GM12878 (cell line): Measurements from ENCODE around the gene SLC36A1. TPM values are rescaled to one million over a fixed set of nuclear protein-coding genes. Genes with fewer than 3 reads are reported as not detected.

Experiments used
- ATAC-seq: fragments of 200-7000 bp; cut with Tn5 transposase; 3 replicates; pipeline ENCODE4 v1.9.1; 2020; ENCODE audit warnings: mild to moderate bottlenecking, moderate library complexity
- BruUV-seq: library from RNA; stranded (reverse); fragments of 400-500 nt; replicated peaks from 2 replicates; lab custom pipeline; 2021; lab: Mats Ljungman, UMichigan
- CTCF ChIA-PET: fragments of 300-600 bp; sonication (Branson Sonifier 250); formaldehyde crosslinking; extraction: SDS; loops from one replicate; lab custom pipeline; 2021; ENCODE audit warnings: inconsistent platforms; lab: Yijun Ruan, JAX
- POLR2A ChIA-PET: fragments of 350-600 bp; formaldehyde crosslinking; extraction: SDS; loops from one replicate; lab custom pipeline; 2021; ENCODE audit warnings: inconsistent platforms; lab: Charles Lee
- RAD21 ChIA-PET: fragments of 300-600 bp; sonication (Branson Sonifier 250); formaldehyde crosslinking; loops from one replicate; lab custom pipeline; 2023; ENCODE audit warnings: antibody characterized with exemption; ENCODE audit not compliant: unreplicated experiment; lab: Charles Lee
- SMC1A ChIA-PET: fragments of 300-600 bp; sonication (Branson Sonifier 250); formaldehyde crosslinking; loops from one replicate; lab custom pipeline; 2023; ENCODE audit not compliant: unreplicated experiment, uncharacterized antibody; lab: Charles Lee
- DNase-seq: peaks from one replicate; pipeline ENCODE4 v3.0.0-alpha.2; 2011; ENCODE audit warnings: low read depth, low spot score
- FAIRE-seq: peaks from 3 replicates; lab custom pipeline; 2011; peaks lifted over from hg19 to GRCh38; lab: Jason Lieb, UNC
- H2AFZ ChIP-seq: 2 replicates; pipeline ENCODE4 v1.6.0; 2011; ENCODE audit warnings: low read depth, low read length, control low read depth; ENCODE audit not compliant: control insufficient read depth
- H3K27ac ChIP-seq: 2 replicates; pipeline ENCODE4 v1.5.1; 2011; ENCODE audit warnings: control low read depth; ENCODE audit not compliant: control insufficient read depth, insufficient read depth
- H3K27me3 ChIP-seq, 2 experiments: replicated peaks in 1 of 2; 2 replicates each; pipeline versions ENCODE4 v1.6.0 to v1.6.1; 2011; ENCODE audit warnings: low read length in 1 of 2; ENCODE audit not compliant: control insufficient read depth in 2 of 2, insufficient read depth in 2 of 2
- H3K36me3 ChIP-seq, 2 experiments: 2 replicates each; pipeline ENCODE4 v1.5.1; 2011; ENCODE audit warnings: low read length in 1 of 2; ENCODE audit not compliant: control insufficient read depth in 2 of 2, insufficient read depth in 2 of 2
- H3K4me1 ChIP-seq: 2 replicates; pipeline ENCODE4 v1.6.1; 2011; ENCODE audit warnings: mild to moderate bottlenecking, low read length, moderate library complexity, mixed read lengths; ENCODE audit not compliant: control insufficient read depth, insufficient read depth
- H3K4me2 ChIP-seq: 2 replicates; pipeline ENCODE4 v1.6.0; 2011; ENCODE audit warnings: control low read depth; ENCODE audit not compliant: control insufficient read depth, insufficient read depth
- H3K4me3 ChIP-seq: fragments of 200-600 bp; sonication (generic); 2 replicates; pipeline ENCODE4 v1.5.1; 2016
- H3K79me2 ChIP-seq: 2 replicates; pipeline ENCODE4 v1.6.0; 2011; ENCODE audit warnings: low read length; ENCODE audit not compliant: control insufficient read depth, insufficient read depth
- H3K9ac ChIP-seq: 2 replicates; pipeline ENCODE4 v1.8.0; 2011; ENCODE audit warnings: low read length, control low read depth, mixed read lengths; ENCODE audit not compliant: control insufficient read depth, insufficient read depth
- H3K9me3 ChIP-seq: replicated peaks from 3 replicates; pipeline ENCODE4 v1.5.1; 2011; ENCODE audit warnings: mild to moderate bottlenecking, low read length; ENCODE audit not compliant: control insufficient read depth, insufficient read depth
- H4K20me1 ChIP-seq: 2 replicates; pipeline ENCODE4 v1.6.0; 2011; ENCODE audit not compliant: control insufficient read depth, insufficient read depth
- ATF3 ChIP-seq: IDR thresholded peaks from 2 replicates; pipeline ENCODE4 v1.6.1; 2011; ENCODE audit warnings: low read depth, mild to moderate bottlenecking, low read length, moderate library complexity, borderline replicate concordance; ENCODE audit errors: extremely low read depth
- CBX3 ChIP-seq: fragments of 200-600 bp; sonication (generic); IDR thresholded peaks from 2 replicates; pipeline ENCODE4 v1.6.1; 2016; ENCODE audit warnings: low read depth, borderline replicate concordance
- CHD1 ChIP-seq: IDR thresholded peaks from 2 replicates; pipeline ENCODE4 v1.6.1; 2012; ENCODE audit warnings: low read depth, low read length, improper control_type of control experiment
- EZH2 ChIP-seq: IDR thresholded peaks from 2 replicates; pipeline ENCODE4 v1.6.1; 2012; ENCODE audit warnings: low read depth, mild to moderate bottlenecking, control low read depth, inconsistent platforms, low read length, borderline replicate concordance; ENCODE audit not compliant: control insufficient read depth
- FOXK2 ChIP-seq: fragments of 450-650 bp; IDR thresholded peaks from 2 replicates; pipeline ENCODE4 v1.6.1; 2017; ENCODE audit warnings: mild to moderate bottlenecking, moderate library complexity
- GATAD2B ChIP-seq: fragments of 450-650 bp; conservative IDR thresholded peaks from 2 replicates; pipeline ENCODE4 v1.6.1; 2017; ENCODE audit warnings: low read depth, mild to moderate bottlenecking, moderate library complexity
- MEF2B ChIP-seq: fragments of 450-650 bp; IDR thresholded peaks from 2 replicates; pipeline ENCODE4 v1.6.1; 2018; ENCODE audit warnings: mild to moderate bottlenecking, moderate library complexity; ENCODE audit not compliant: partially characterized antibody, poor library complexity, severe bottlenecking
- MTA2 ChIP-seq: fragments of 450-650 bp; IDR thresholded peaks from 2 replicates; pipeline ENCODE4 v1.6.1; 2016; ENCODE audit warnings: low read depth, mild to moderate bottlenecking, moderate library complexity
- NRF1 ChIP-seq: conservative IDR thresholded peaks from 2 replicates; pipeline ENCODE4 v1.6.1; 2011; ENCODE audit warnings: mild to moderate bottlenecking, low read depth, low read length, improper control_type of control experiment
- PKNOX1 ChIP-seq: fragments of 450-650 bp; IDR thresholded peaks from 2 replicates; pipeline ENCODE4 v1.6.1; 2016; ENCODE audit warnings: mild to moderate bottlenecking
- PRDM15 ChIP-seq: fragments of 450-650 bp; formaldehyde crosslinking; IDR thresholded peaks from 2 replicates; pipeline ENCODE4 v1.4.0; 2020; ENCODE audit warnings: mild to moderate bottlenecking, moderate library complexity
- RAD51 ChIP-seq: fragments of 450-650 bp; IDR thresholded peaks from 2 replicates; pipeline ENCODE4 v1.6.1; 2016; ENCODE audit warnings: moderate library complexity, mild to moderate bottlenecking, inconsistent platforms
- SMAD1 ChIP-seq: fragments of 450-650 bp; IDR thresholded peaks from 2 replicates; pipeline ENCODE4 v1.6.1; 2018; ENCODE audit warnings: mild to moderate bottlenecking, low read depth; ENCODE audit not compliant: partially characterized antibody
- TAF1 ChIP-seq: IDR thresholded peaks from 2 replicates; pipeline ENCODE4 v1.6.1; 2011; ENCODE audit warnings: mild to moderate bottlenecking, low read depth, low read length, borderline replicate concordance
- WRNIP1 ChIP-seq: IDR thresholded peaks from 2 replicates; pipeline ENCODE4 v1.6.1; 2011; ENCODE audit warnings: low read depth, low read length, improper control_type of control experiment, borderline replicate concordance
- ZZZ3 ChIP-seq: IDR thresholded peaks from 2 replicates; pipeline ENCODE4 v1.6.1; 2011; ENCODE audit warnings: low read depth; ENCODE audit not compliant: control insufficient read depth, insufficient read length
- whole genome bisulfite sequencing: methylation state at CpG from one replicate; pipeline ENCODE4 v1.1.6; 2016; ENCODE audit warnings: low lambda C conversion rate; ENCODE audit not compliant: insufficient replicate concordance, insufficient coverage; ENCODE audit errors: missing lambda C conversion rate; 5-methylcytosine and 5-hydroxymethylcytosine counted together
- in situ Hi-C: fragments of 300-500 bp; cut with MboI; formaldehyde crosslinking; loops from 9 replicates; pipeline ENCODE4 v1.14.3; 2018; ENCODE audit warnings: mixed read lengths
- intact Hi-C: fragments of 100-400 bp; cut with micrococcal nuclease; formaldehyde crosslinking; loops from one replicate; pipeline ENCODE4 v1.14.2; 2022; ENCODE audit not compliant: unreplicated experiment
- polyA plus RNA-seq, 11 experiments: library from polyadenylated mRNA; depleted of rRNA in 4 of 11; unstranded in 6 of 11; stranded (reverse) in 5 of 11; fragments of >200 nt; fragmentation: Nextera tagmentation in 4 of 11; fragmentation: Illumina TruSeq in 1 of 11; extraction: Ambion mirVana in 4 of 11; extraction: Trizol in 1 of 11; gene quantifications; 1 replicate in 1 of 11; 2 replicates in 10 of 11; pipeline versions ENCODE4 v1.2.1 to v1.2.3, GENCODE V29; 2011 to 2016; ENCODE audit warnings: inconsistent platforms in 2 of 11, missing spikeins in 2 of 11, low read depth in 1 of 11
- total RNA-seq, 4 experiments: library from RNA; depleted of rRNA in 3 of 4; stranded (reverse); fragments of >200 nt in 3 of 4; fragmentation: Illumina TruSeq in 1 of 4; extraction: Trizol in 1 of 4; gene quantifications; 2 replicates each; pipeline versions ENCODE4 v1.2.1 to v1.2.3, GENCODE V29; 2013 to 2021

The SLC36A1 gene
- total and polyA plus RNA-seq, 10 of the 15 experiments (the other 5 are each of a cell fraction or from before 2014, with no cell fraction given), result 0.50 to 8.2 (median 3.5) TPM

GRCh38 chr5:151496041-151496484, 48.7 kb downstream of the SLC36A1 start:
- Histone ChIP-seq H3K4me3 (no peak overlapping the region), H3K4me1 (peaks cover 5% of the 10 kb centered on the region; the same call in 1 of the 2 replicates), H3K79me2 (no peaks in the 10 kb centered on the region), H3K9ac (no peak overlapping the region), H3K27me3 (no peaks in the 10 kb centered on the region), H4K20me1 (no peaks in the 10 kb centered on the region), H3K4me2 (no peak overlapping the region), H3K9me3 (no peaks in the 10 kb centered on the region), H3K36me3 (no peaks in the 10 kb centered on the region; a peak in 1 of 4 replicates), H3K27ac (no peak overlapping the region)
- BruUV-seq, result no TSS peak
- 94% methylated on average over 14 of the region's 14 CpGs for WGBS
- CTCF ChIA-PET, result interaction anchor here (1.1 kb wide), 1 partner anchor 177 kb away, joined by 3 read pairs; no protein-coding TSS in a partner anchor
- no peak for FAIRE-seq
- in situ Hi-C loops (no loop called here), intact Hi-C loops (loop anchor here (5.0 kb wide), 1 partner anchor 246 kb away; no protein-coding TSS in a partner anchor)
- RAD21 ChIA-PET, result no interaction called here
- POLR2A ChIA-PET, result no interaction called here
- DNase-seq, result no peak
- SMC1A ChIA-PET, result interaction anchor here (0.5 to 1.1 kb wide), 2 partner anchors 20 to 59 kb away, joined by 3 read pairs; no protein-coding TSS in a partner anchor
- TF ChIP-seq SMAD1 (no peak), RAD51 (no peak), GATAD2B (no peak), PKNOX1 (no peak), FOXK2 (no peak), MEF2B (no peak), ATF3 (no peak), WRNIP1 (no peak), TAF1 (no peak), MTA2 (no peak), CBX3 (no peak), NRF1 (no peak), ZZZ3 (no peak), CHD1 (no peak), PRDM15 (CRISPR knock-in tag) (no peak), EZH2 (no peak)
- TF ChIP-seq, all 136 proteins: peak for 0
- H2AFZ ChIP-seq, result no peak overlapping the region
- no peak for ATAC-seq
